B cell (primary cell): ENCODE results near the gene AAK1. TPM values are rescaled to one million over a fixed set of nuclear protein-coding genes. Genes with fewer than 3 reads are reported as not detected.

ENCODE experiments used
- ATAC-seq: fragments of 200-7000 bp; cut with Tn5 transposase; one replicate; pipeline ENCODE4 v1.10.0; 2021; ENCODE audit warnings: low read depth, mild to moderate bottlenecking, moderate number of reproducible peaks, moderate library complexity
- CTCF ChIA-PET: fragments of 350-600 bp; sonication (Branson Sonifier 250); formaldehyde crosslinking; loops from one replicate; lab custom pipeline; 2021; ENCODE audit warnings: antibody characterized with exemption, inconsistent platforms; lab: Charles Lee
- POLR2A ChIA-PET: fragments of 350-600 bp; sonication (Branson Sonifier 250); formaldehyde crosslinking; loops from one replicate; lab custom pipeline; 2021; ENCODE audit warnings: antibody characterized with exemption; lab: Charles Lee
- DNase-seq: peaks from one replicate; pipeline ENCODE4 v3.0.0; 2013
- H2AFZ ChIP-seq: 2 replicates; pipeline ENCODE4 v1.6.1; 2012; ENCODE audit warnings: mild to moderate bottlenecking, low read depth, low read length; ENCODE audit not compliant: insufficient read depth, poor library complexity, severe bottlenecking
- H3K27ac ChIP-seq, 2 donors: 1 replicate in 1 of 2; 2 replicates in 1 of 2; pipeline ENCODE4 v1.5.1; 2012 to 2013; ENCODE audit warnings: low read length in 2 of 2, mild to moderate bottlenecking in 2 of 2, moderate library complexity in 1 of 2
- H3K27me3 ChIP-seq, 4 experiments: fragments of 200-600 bp in 1 of 4; sonication (generic) in 1 of 4; replicated peaks in 1 of 4; 1 replicate in 2 of 4; 2 replicates in 2 of 4; pipeline versions ENCODE4 v1.6.1 to v1.7.0; 2013 to 2016; ENCODE audit warnings: low read length in 3 of 4, mild to moderate bottlenecking in 2 of 4, mixed read lengths in 1 of 4, moderate library complexity in 1 of 4; ENCODE audit not compliant: insufficient read depth in 4 of 4, control insufficient read depth in 3 of 4; ENCODE audit errors: control extremely low read depth in 1 of 4
- H3K36me3 ChIP-seq, 2 experiments: replicated peaks in 1 of 2; 1 replicate in 1 of 2; 2 replicates in 1 of 2; pipeline versions ENCODE4 v1.6.1 to v1.7.1; 2013; ENCODE audit warnings: low read length in 1 of 2; ENCODE audit not compliant: insufficient read depth in 2 of 2, control insufficient read depth in 1 of 2; ENCODE audit errors: control extremely low read depth in 1 of 2, extremely low read depth in 1 of 2
- H3K4me1 ChIP-seq, 2 donors: fragments of 200-600 bp in 1 of 2; sonication (generic) in 1 of 2; 1 replicate in 1 of 2; 2 replicates in 1 of 2; pipeline versions ENCODE4 v1.5.1 to v1.6.1; 2013 to 2017; ENCODE audit warnings: low read length in 2 of 2; ENCODE audit not compliant: control insufficient read depth in 2 of 2, insufficient read depth in 2 of 2
- H3K4me2 ChIP-seq: replicated peaks from 2 replicates; pipeline ENCODE3; 2012; ENCODE audit warnings: mild to moderate bottlenecking, low read depth, low read length; ENCODE audit not compliant: poor library complexity, severe bottlenecking
- H3K4me3 ChIP-seq, 5 experiments: fragments of 200-600 bp in 1 of 5; sonication (generic) in 1 of 5; 1 replicate in 3 of 5; 2 replicates in 2 of 5; pipeline versions ENCODE4 v1.5.1 to v1.7.0; 2011 to 2016; ENCODE audit warnings: low read length in 4 of 5, mild to moderate bottlenecking in 4 of 5, low read depth in 2 of 5, control low read depth in 1 of 5, moderate library complexity in 1 of 5; ENCODE audit not compliant: insufficient read depth in 1 of 5; ENCODE audit errors: control extremely low read depth in 1 of 5, extremely low read depth in 1 of 5
- H3K79me2 ChIP-seq: fragments of 200-600 bp; sonication (generic); one replicate; pipeline ENCODE4 v1.6.0; 2016; ENCODE audit warnings: low read length; ENCODE audit not compliant: control insufficient read depth, insufficient read depth
- H3K9ac ChIP-seq: fragments of 200-600 bp; sonication (generic); 2 replicates; pipeline ENCODE4 v1.6.1; 2017; ENCODE audit warnings: mild to moderate bottlenecking, low read length, moderate library complexity
- H3K9me3 ChIP-seq, 3 donors: one replicate each; pipeline versions ENCODE4 v1.6.1 to v1.7.1; 2013; ENCODE audit warnings: low read length in 2 of 3; ENCODE audit not compliant: control insufficient read depth in 2 of 3, insufficient read depth in 1 of 3; ENCODE audit errors: control extremely low read depth in 1 of 3
- H4K20me1 ChIP-seq: 2 replicates; pipeline ENCODE4 v1.6.0; 2012; ENCODE audit warnings: mild to moderate bottlenecking, low read length; ENCODE audit not compliant: insufficient read depth, control insufficient read depth, poor library complexity, severe bottlenecking
- H3K27ac Mint-ChIP-seq: one replicate; pipeline ENCODE4 v1.8.0; 2021; ENCODE audit warnings: mixed read lengths
- H3K27me3 Mint-ChIP-seq: one replicate; pipeline ENCODE4 v1.8.0; 2021; ENCODE audit warnings: mixed read lengths
- H3K4me1 Mint-ChIP-seq: one replicate; pipeline ENCODE4 v1.8.0; 2021; ENCODE audit warnings: mixed read lengths
- H3K4me3 Mint-ChIP-seq: one replicate; pipeline ENCODE4 v1.8.0; 2021; ENCODE audit warnings: mixed read lengths
- H3K9me3 Mint-ChIP-seq: one replicate; pipeline ENCODE4 v1.8.0; 2022; ENCODE audit warnings: mixed read lengths; ENCODE audit not compliant: insufficient read depth
- CTCF ChIP-seq: fragments of 200-600 bp; IDR thresholded peaks from one replicate; pipeline ENCODE4 v1.8.0; 2022; ENCODE audit warnings: antibody characterized with exemption, mild to moderate bottlenecking
- EZH2 ChIP-seq: IDR thresholded peaks from 2 replicates; pipeline ENCODE4 v1.6.1; 2012; ENCODE audit warnings: borderline replicate concordance, low read depth, mild to moderate bottlenecking, moderate library complexity, low read length; ENCODE audit not compliant: insufficient read depth, poor library complexity, severe bottlenecking
- WGBS: methylation state at CpG from one replicate; pipeline ENCODE4 v1.1.5; 2013; ENCODE audit warnings: missing lambda C conversion rate; ENCODE audit not compliant: insufficient coverage; 5-methylcytosine and 5-hydroxymethylcytosine counted together
- intact Hi-C: fragments of 100-400 bp; cut with micrococcal nuclease; formaldehyde crosslinking; loops from one replicate; pipeline ENCODE4 v1.10.0; 2022
- polyA plus RNA-seq: library from polyadenylated mRNA; depleted of rRNA; stranded (reverse); fragments of >200 nt; gene quantifications from 2 replicates; pipeline ENCODE4 v1.2.3, GENCODE V29; 2012
- total RNA-seq, 2 donors: library from RNA; stranded (reverse); fragments of 120-200 nt in 1 of 2; gene quantifications; 1 replicate in 1 of 2; 2 replicates in 1 of 2; pipeline versions ENCODE4 v1.2.3 to v1.2.4, GENCODE V29; 2013 to 2022

Gene AAK1
- total and polyA plus RNA-seq, 2 donors (not counting 1 experiment from before 2014, with no cell fraction given): 2.4 to 7.2 TPM

GRCh38 chr2:69567157-69567908 lies 76.2 kb downstream of the AAK1 start:
- Mint-ChIP-seq H3K4me3 (no peak overlapping the region), H3K9me3 (no peaks in the 10 kb centered on the region), H3K4me1 (no peaks in the 10 kb centered on the region), H3K27ac (no peak overlapping the region), H3K27me3 (peaks cover 7% of the 10 kb centered on the region)
- H3K4me3 ChIP-seq: no peak overlapping the region
- intact Hi-C loops: loop anchor here (10.0 kb wide), 1 partner anchor 183 kb away; the partner anchor contains the start of gene GFPT1
- no peak overlapping the region for H3K9ac ChIP-seq
- WGBS: no CpG with 5 or more reads among the region's 3 CpGs
- H3K9me3 ChIP-seq: no peaks in the 10 kb centered on the region
- TF ChIP-seq CTCF (no peak), EZH2 (no peak)
- H3K27me3 ChIP-seq: peaks cover 0 to 6% (median 2%) of the 10 kb centered on the region in 4 experiments
- CTCF ChIA-PET: interaction anchor here (1.7 to 4.0 kb wide), 5 partner anchors 10 to 130 kb away, joined by 8 to 37 read pairs (median 23); partner anchors contain the start of gene NFU1
- DNase-seq: no peak
- no peaks in the 10 kb centered on the region for H3K79me2 ChIP-seq
- H3K27ac ChIP-seq: no peak overlapping the region
- ATAC-seq: no peak
- H3K4me2 ChIP-seq: no peak overlapping the region
- POLR2A ChIA-PET: no interaction called here
- H4K20me1 ChIP-seq: no peaks in the 10 kb centered on the region
- no peak overlapping the region for H2AFZ ChIP-seq
- H3K4me1 ChIP-seq: peaks cover 0 to 3% of the 10 kb centered on the region in 2 donors
- no peaks in the 10 kb centered on the region for H3K36me3 ChIP-seq

GRCh38 chr2:69566669-69567068 lies 76.9 kb downstream of the AAK1 start:
- Mint-ChIP-seq H3K27me3 (peaks cover 12% of the 10 kb centered on the region), H3K9me3 (no peaks in the 10 kb centered on the region), H3K4me3 (no peak overlapping the region), H3K27ac (no peak overlapping the region), H3K4me1 (no peaks in the 10 kb centered on the region)
- CTCF ChIA-PET: interaction anchor here (1.4 to 4.0 kb wide), 12 partner anchors 10 to 1103 kb away, joined by 5 to 37 read pairs (median 13); partner anchors contain the start of gene NFU1
- Histone ChIP-seq H2AFZ (no peak overlapping the region), H3K27ac (no peak overlapping the region), H3K27me3 (peaks cover 0 to 6% (median 2%) of the 10 kb centered on the region in 4 experiments), H3K4me2 (no peak overlapping the region), H3K79me2 (no peaks in the 10 kb centered on the region), H3K4me1 (peaks cover 0 to 3% of the 10 kb centered on the region in 2 donors), H3K9me3 (no peaks in the 10 kb centered on the region), H3K36me3 (no peaks in the 10 kb centered on the region), H3K9ac (no peak overlapping the region), H4K20me1 (no peaks in the 10 kb centered on the region), H3K4me3 (no peak overlapping the region)
- intact Hi-C loops: loop anchor here (10.0 kb wide), 1 partner anchor 182 kb away; the partner anchor contains the start of gene GFPT1
- no peak for DNase-seq
- no peak for TF ChIP-seq CTCF
- no peak for TF ChIP-seq EZH2
- ATAC-seq: no peak
- 100% methylated on average over 2 of the region's 4 CpGs for WGBS
- POLR2A ChIA-PET: no interaction called here
